HG02840 (cell line): ENCODE data around the gene TCF23.
"Not testable (repeated sequence)": the region's sequence is repeated elsewhere in the genome, so short reads cannot be mapped to it uniquely, and the experiment has no call there.

Experiments
- ATAC-seq: cut with Tn5 transposase; IDR thresholded peaks from one replicate; pipeline ENCODE4 v1.9.1; 2021; ENCODE audit warnings: mild to moderate bottlenecking, moderate library complexity, moderate number of reproducible peaks; ENCODE audit not compliant: unreplicated experiment, low FRiP score

TCF23 gene

GRCh38 chr2:27184115-27184514 lies 35.3 kb downstream of the TCF23 start:
- ATAC-seq, result no peak

GRCh38 chr2:27185331-27186026 lies 36.7 kb downstream of the TCF23 start:
- no peak for ATAC-seq

GRCh38 chr2:27186613-27187345 lies 38.0 kb downstream of the TCF23 start:
- ATAC-seq, result no peak

GRCh38 chr2:27189989-27190388 lies 41.2 kb downstream of the TCF23 start:
- no peak for ATAC-seq

- no peak for ATAC-seq
These were observed 42.4 kb downstream of the TCF23 start for GRCh38 chr2:27191070-27191829.

GRCh38 chr2:27194538-27195354 lies 45.9 kb downstream of the TCF23 start:
- no peak for ATAC-seq

GRCh38 chr2:27195799-27196198 lies 47.0 kb downstream of the TCF23 start:
- not testable (repeated sequence) for ATAC-seq

GRCh38 chr2:27198068-27198467 lies 49.3 kb downstream of the TCF23 start:
- not testable (repeated sequence) for ATAC-seq

GRCh38 chr2:27198627-27199026 lies 49.8 kb downstream of the TCF23 start:
- ATAC-seq, result no peak

- no peak for ATAC-seq
These were observed 50.4 kb downstream of the TCF23 start for GRCh38 chr2:27199241-27199640.

GRCh38 chr2:27201675-27202074 lies 52.9 kb downstream of the TCF23 start:
- no peak for ATAC-seq

GRCh38 chr2:27202854-27203253 lies 54.0 kb downstream of the TCF23 start:
- ATAC-seq, result no peak

GRCh38 chr2:27203741-27204140 lies 54.9 kb downstream of the TCF23 start:
- no peak for ATAC-seq

GRCh38 chr2:27204566-27204965 lies 55.8 kb downstream of the TCF23 start:
- ATAC-seq, result no peak

- no peak for ATAC-seq
These were observed 56.4 kb downstream of the TCF23 start for GRCh38 chr2:27205206-27205605.

GRCh38 chr2:27206346-27206745 lies 57.5 kb downstream of the TCF23 start:
- ATAC-seq, result no peak
